LoVo (cell line): ENCODE results near the gene NCOR1.
"Not testable (repeated sequence)": the region's sequence is repeated elsewhere in the genome, so short reads cannot be mapped to it uniquely, and the experiment has no call there.

Experiments used
- DNase-seq: peaks from one replicate; pipeline ENCODE4 v3.0.0-alpha.2; 2016; ENCODE audit warnings: low spot score

Gene NCOR1

GRCh38 chr17:16215273-16215964 is at the start of gene NCOR1:
TSS of gene NCOR1 (minus strand) at chr17:16215534. CDS start at chr17:16194569, 20,965 bp downstream.
- peak; percentile 93 for DNase-seq

GRCh38 chr17:16262201-16262600 is 46.9 kb upstream of the NCOR1 start:
- DNase-seq, result no peak

- no peak for DNase-seq
Observed at GRCh38 chr17:16261049-16261448, 45.7 kb upstream of the NCOR1 start.

GRCh38 chr17:16259926-16260325 is 44.6 kb upstream of the NCOR1 start:
- DNase-seq, result no peak

GRCh38 chr17:16258901-16259300 is 43.6 kb upstream of the NCOR1 start:
- no peak for DNase-seq

GRCh38 chr17:16255481-16255921 is 40.2 kb upstream of the NCOR1 start:
- no peak for DNase-seq

- no peak for DNase-seq
Observed at GRCh38 chr17:16254773-16255400, 39.6 kb upstream of the NCOR1 start.

GRCh38 chr17:16251556-16251955 is 36.2 kb upstream of the NCOR1 start:
- DNase-seq, result no peak

- no peak for DNase-seq
Observed at GRCh38 chr17:16251043-16251442, 35.7 kb upstream of the NCOR1 start.

- no peak for DNase-seq
Observed at GRCh38 chr17:16250635-16251034, 35.3 kb upstream of the NCOR1 start.

- no peak for DNase-seq
Observed at GRCh38 chr17:16247586-16247984, 32.3 kb upstream of the NCOR1 start.

- no peak for DNase-seq
Observed at GRCh38 chr17:16243801-16244567, 28.6 kb upstream of the NCOR1 start.

- no peak for DNase-seq
Observed at GRCh38 chr17:16243385-16243784, 28.1 kb upstream of the NCOR1 start.

GRCh38 chr17:16241906-16242399 is 26.6 kb upstream of the NCOR1 start:
- no peak for DNase-seq

GRCh38 chr17:16239931-16240330 is 24.6 kb upstream of the NCOR1 start:
- DNase-seq, result no peak

- DNase-seq, result no peak
Observed at GRCh38 chr17:16232391-16232790, 17.1 kb upstream of the NCOR1 start.

- not testable (repeated sequence) for DNase-seq
Observed at GRCh38 chr17:16229912-16230561, 14.7 kb upstream of the NCOR1 start.

GRCh38 chr17:16222406-16222805 is 7.1 kb upstream of the NCOR1 start:
- no peak for DNase-seq

GRCh38 chr17:16217002-16217635 is 1.8 kb upstream of the NCOR1 start, which contains the start of gene PIGL:
TSS of gene PIGL (plus strand) at chr17:16217210. CDS start at chr17:16217227, 17 bp downstream.
- DNase-seq, result peak; percentile 93

- DNase-seq, result not testable (repeated sequence)
Observed at GRCh38 chr17:16216341-16217001, 1.1 kb upstream of the NCOR1 start.

GRCh38 chr17:16215965-16216316 is 607 bp upstream of the NCOR1 start:
- no peak for DNase-seq
